Spinal cord (tissue), 10 donors: ENCODE measurements around the gene PTDSS2. TPM values are rescaled to one million over a fixed set of nuclear protein-coding genes. Genes with fewer than 3 reads are reported as not detected.
"Not testable (repeated sequence)": the region's sequence is repeated elsewhere in the genome, so short reads cannot be mapped to it uniquely, and the experiment has no call there.

Source experiments
- DNase-seq, 6 donors: peaks; one replicate each; pipeline versions ENCODE4 v3.0.0 to v3.0.0-alpha.2; 2013 to 2015; ENCODE audit warnings: low spot score in 6 of 6, low read depth in 4 of 6
- H3K27ac ChIP-seq: one replicate; pipeline ENCODE4 v1.5.1; 2013; ENCODE audit warnings: low read depth, low read length, control low read depth
- H3K27me3 ChIP-seq: one replicate; pipeline ENCODE4 v1.6.1; 2013; ENCODE audit warnings: low read length; ENCODE audit not compliant: control insufficient read depth, insufficient read depth
- H3K36me3 ChIP-seq: one replicate; pipeline ENCODE4 v1.6.1; 2013; ENCODE audit warnings: low read length; ENCODE audit not compliant: control insufficient read depth, insufficient read depth
- H3K4me1 ChIP-seq: one replicate; pipeline ENCODE4 v1.6.1; 2013; ENCODE audit warnings: low read length; ENCODE audit not compliant: control insufficient read depth, insufficient read depth
- H3K4me3 ChIP-seq: one replicate; pipeline ENCODE4 v1.5.1; 2013; ENCODE audit warnings: low read depth, low read length, control low read depth
- H3K9me3 ChIP-seq: one replicate; pipeline ENCODE4 v1.6.1; 2013; ENCODE audit warnings: low read length; ENCODE audit not compliant: control insufficient read depth, insufficient read depth
- WGBS: methylation state at CpG from one replicate; pipeline ENCODE4 v1.1.5; 2013; ENCODE audit warnings: missing lambda C conversion rate; ENCODE audit not compliant: insufficient coverage; 5-methylcytosine and 5-hydroxymethylcytosine counted together
- polyA plus RNA-seq, 2 donors: library from polyadenylated mRNA; unstranded; fragments of 120-200 nt; gene quantifications; one replicate each; pipeline ENCODE4 v1.2.1, GENCODE V29; 2013; ENCODE audit not compliant: insufficient read length in 2 of 2
- total RNA-seq, 2 donors: library from RNA; depleted of rRNA in 1 of 2; stranded (reverse); fragments of 120-200 nt in 1 of 2; fragments of >200 nt in 1 of 2; gene quantifications; one replicate each; pipeline versions ENCODE4 v1.2.3 to v1.2.4, GENCODE V29; 2013 to 2014
- donor health status: healthy.

The PTDSS2 gene
- total and polyA plus RNA-seq, 4 donors = 17.9 to 62.7 (median 40.2) TPM

DNA sequence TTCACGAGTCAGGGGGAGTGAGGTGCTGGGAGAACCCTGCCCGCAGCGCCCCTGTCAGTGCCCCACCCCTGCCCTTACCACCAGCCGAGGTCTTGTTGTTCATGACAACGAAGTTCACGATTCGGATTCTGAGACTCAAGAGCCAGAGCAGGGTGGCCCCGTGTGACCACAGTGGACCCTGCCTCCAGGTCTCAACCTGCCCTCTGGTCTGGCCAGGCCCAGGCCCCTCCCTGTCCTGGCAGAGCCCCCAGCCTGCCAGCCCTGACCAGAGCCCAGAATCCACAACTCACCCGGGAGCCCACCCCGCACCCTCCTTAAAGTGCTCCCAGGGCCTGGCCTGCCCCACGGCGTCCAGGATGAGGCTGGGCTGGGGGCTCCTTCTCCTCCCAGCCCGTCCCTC lies 18.2 kb upstream of the PTDSS2 start:
- Histone ChIP-seq H3K27me3 (peaks cover 3% of the 10 kb centered on the region), H3K4me1 (no peaks in the 10 kb centered on the region), H3K9me3 (no peaks in the 10 kb centered on the region), H3K27ac (no peak overlapping the region), H3K36me3 (no peaks in the 10 kb centered on the region), H3K4me3 (no peak overlapping the region)
- 84% methylated on average over 13 of the region's 13 CpGs for WGBS
- no peak for DNase-seq

DNA sequence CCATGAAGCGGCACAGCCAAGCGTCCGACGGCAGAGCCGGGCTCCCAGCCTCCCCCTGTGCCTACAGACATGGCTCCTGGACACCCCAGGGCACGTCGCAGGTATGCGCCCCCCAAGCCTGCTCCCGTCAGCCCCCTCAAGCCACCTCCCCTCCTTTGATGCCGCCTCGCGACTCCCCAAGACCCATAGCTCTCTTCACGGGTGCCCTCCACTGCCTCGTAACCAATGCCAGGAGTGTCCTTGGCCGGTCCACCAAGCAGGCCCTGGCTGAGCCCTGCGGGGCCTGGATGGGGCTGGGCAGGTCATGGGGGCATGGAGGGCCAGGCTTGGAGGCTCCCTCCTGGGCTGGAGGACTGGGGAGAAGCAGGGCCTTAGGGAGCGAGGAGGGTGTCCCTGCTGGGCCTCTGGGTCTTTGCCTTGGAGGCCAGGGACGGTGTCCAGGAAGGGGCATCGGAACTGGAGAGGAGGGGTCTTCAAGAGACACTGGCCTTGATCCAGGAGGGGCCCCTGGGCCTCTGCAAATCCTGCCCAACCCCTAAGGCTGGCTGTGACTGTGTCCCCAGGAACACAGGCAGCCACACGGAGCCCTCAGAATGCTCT lies 17.5 kb upstream of the PTDSS2 start:
- Histone ChIP-seq H3K4me3 (no peak overlapping the region), H3K36me3 (no peaks in the 10 kb centered on the region), H3K4me1 (no peaks in the 10 kb centered on the region), H3K27ac (no peak overlapping the region), H3K9me3 (no peaks in the 10 kb centered on the region), H3K27me3 (no peaks in the 10 kb centered on the region)
- 89% methylated on average over 19 of the region's 20 CpGs for WGBS
- DNase-seq = no peak

GRCh38 chr11:433111-433510 lies 17.0 kb upstream of the PTDSS2 start:
- DNase-seq = no peak
- Histone ChIP-seq H3K9me3 (no peaks in the 10 kb centered on the region), H3K36me3 (no peaks in the 10 kb centered on the region), H3K27me3 (no peaks in the 10 kb centered on the region), H3K4me3 (no peak overlapping the region), H3K27ac (no peak overlapping the region), H3K4me1 (no peaks in the 10 kb centered on the region)
- WGBS = 90% methylated on average over 16 of the region's 17 CpGs

- Histone ChIP-seq H3K27ac (no peak overlapping the region), H3K4me1 (no peaks in the 10 kb centered on the region), H3K27me3 (no peaks in the 10 kb centered on the region), H3K36me3 (no peaks in the 10 kb centered on the region), H3K9me3 (no peaks in the 10 kb centered on the region), H3K4me3 (no peak overlapping the region)
- 86% methylated on average over 19 of the region's 20 CpGs for WGBS
- no peak for DNase-seq
These were observed 16.4 kb upstream of the PTDSS2 start for GRCh38 chr11:433641-434040.

- Histone ChIP-seq H3K4me3 (no peak overlapping the region), H3K4me1 (no peaks in the 10 kb centered on the region), H3K9me3 (no peaks in the 10 kb centered on the region), H3K27me3 (no peaks in the 10 kb centered on the region), H3K27ac (no peak overlapping the region), H3K36me3 (no peaks in the 10 kb centered on the region)
- no peak for DNase-seq
- 86% methylated on average over 16 of the region's 16 CpGs for WGBS
These were observed 15.6 kb upstream of the PTDSS2 start for GRCh38 chr11:434496-434895.

DNA sequence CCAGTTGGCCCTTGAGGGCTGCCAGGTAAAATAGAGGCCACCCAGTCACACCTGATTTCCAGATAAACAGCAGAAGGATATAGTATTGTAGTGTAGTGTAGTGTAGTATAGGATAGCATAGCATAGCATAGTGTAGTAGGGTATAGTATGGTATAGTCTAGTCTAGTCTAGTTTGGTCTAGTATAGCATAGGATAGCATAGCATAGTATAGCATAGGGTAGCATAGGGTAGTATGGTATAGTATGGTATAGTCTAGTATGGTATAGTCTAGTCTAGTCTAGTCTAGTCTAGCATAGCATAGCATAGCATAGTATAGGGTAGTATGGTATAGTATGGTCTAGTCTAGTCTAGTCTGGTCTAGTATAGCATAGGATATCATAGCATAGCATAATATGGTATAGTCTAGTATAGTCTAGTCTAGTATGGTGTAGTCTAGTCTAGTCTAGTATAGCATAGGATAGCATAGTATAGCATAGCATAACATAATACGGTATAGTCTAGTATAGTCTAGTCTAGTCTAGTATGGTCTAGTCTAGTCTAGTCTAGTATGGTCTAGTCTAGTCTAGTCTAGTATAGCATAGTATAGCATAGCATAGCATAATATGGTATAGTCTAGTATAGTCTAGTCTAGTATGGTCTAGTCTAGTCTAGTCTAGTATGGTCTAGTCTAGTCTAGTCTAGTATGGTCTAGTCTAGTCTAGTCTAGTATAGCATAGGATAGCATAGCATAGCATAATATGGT lies 14.9 kb upstream of the PTDSS2 start:
- not testable (repeated sequence) for H3K36me3 ChIP-seq, H3K4me1 ChIP-seq, H3K27ac ChIP-seq, H3K9me3 ChIP-seq, DNase-seq, H3K27me3 ChIP-seq, H3K4me3 ChIP-seq
- no CpG with 5 or more reads among the region's 1 CpG for WGBS

- no peak overlapping the region for H3K4me3 ChIP-seq
- WGBS = 84% methylated on average over 15 of the region's 17 CpGs
- no peaks in the 10 kb centered on the region for H3K4me1 ChIP-seq
- no peak for DNase-seq
- H3K27ac ChIP-seq = no peak overlapping the region
- H3K27me3 ChIP-seq = peaks cover 18% of the 10 kb centered on the region
- H3K9me3 ChIP-seq = no peaks in the 10 kb centered on the region
- H3K36me3 ChIP-seq = no peaks in the 10 kb centered on the region
These were observed 12.7 kb upstream of the PTDSS2 start for GRCh38 chr11:437228-437870.

- 79% methylated on average over 19 of the region's 21 CpGs for WGBS
- Histone ChIP-seq H3K36me3 (no peaks in the 10 kb centered on the region), H3K4me3 (no peak overlapping the region), H3K27me3 (peaks cover 24% of the 10 kb centered on the region), H3K9me3 (no peaks in the 10 kb centered on the region), H3K27ac (no peak overlapping the region), H3K4me1 (no peaks in the 10 kb centered on the region)
- no peak for DNase-seq
These were observed 11.8 kb upstream of the PTDSS2 start for GRCh38 chr11:438101-438844.

- H3K27me3 ChIP-seq = peaks cover 24% of the 10 kb centered on the region
- H3K4me3 ChIP-seq = no peak overlapping the region
- no peak overlapping the region for H3K27ac ChIP-seq
- 83% methylated on average over 22 of the region's 23 CpGs for WGBS
- no peaks in the 10 kb centered on the region for H3K9me3 ChIP-seq
- no peaks in the 10 kb centered on the region for H3K4me1 ChIP-seq
- no peaks in the 10 kb centered on the region for H3K36me3 ChIP-seq
- DNase-seq = no peak
These were observed 10.6 kb upstream of the PTDSS2 start for GRCh38 chr11:439315-440064.
